T47D (cell line): ENCODE results near the gene POC1A.

ENCODE experiments used
- DNase-seq, 2 experiments: peaks; one replicate each; pipeline versions ENCODE4 v3.0.0 to v3.0.0-alpha.2; 2011 to 2012; ENCODE audit warnings: low read depth in 1 of 2, low spot score in 1 of 2
- JUND ChIP-seq: IDR thresholded peaks from 2 replicates; pipeline ENCODE4 v1.6.1; 2012; ENCODE audit warnings: low read depth
- in situ Hi-C: cut with HindIII; loops from 2 replicates; pipeline ENCODE4 v1.10.0; 2016; ENCODE audit warnings: low sequenced_read_pairs, low pct_unique_long_range_greater_than_20kb

The POC1A gene

DNA sequence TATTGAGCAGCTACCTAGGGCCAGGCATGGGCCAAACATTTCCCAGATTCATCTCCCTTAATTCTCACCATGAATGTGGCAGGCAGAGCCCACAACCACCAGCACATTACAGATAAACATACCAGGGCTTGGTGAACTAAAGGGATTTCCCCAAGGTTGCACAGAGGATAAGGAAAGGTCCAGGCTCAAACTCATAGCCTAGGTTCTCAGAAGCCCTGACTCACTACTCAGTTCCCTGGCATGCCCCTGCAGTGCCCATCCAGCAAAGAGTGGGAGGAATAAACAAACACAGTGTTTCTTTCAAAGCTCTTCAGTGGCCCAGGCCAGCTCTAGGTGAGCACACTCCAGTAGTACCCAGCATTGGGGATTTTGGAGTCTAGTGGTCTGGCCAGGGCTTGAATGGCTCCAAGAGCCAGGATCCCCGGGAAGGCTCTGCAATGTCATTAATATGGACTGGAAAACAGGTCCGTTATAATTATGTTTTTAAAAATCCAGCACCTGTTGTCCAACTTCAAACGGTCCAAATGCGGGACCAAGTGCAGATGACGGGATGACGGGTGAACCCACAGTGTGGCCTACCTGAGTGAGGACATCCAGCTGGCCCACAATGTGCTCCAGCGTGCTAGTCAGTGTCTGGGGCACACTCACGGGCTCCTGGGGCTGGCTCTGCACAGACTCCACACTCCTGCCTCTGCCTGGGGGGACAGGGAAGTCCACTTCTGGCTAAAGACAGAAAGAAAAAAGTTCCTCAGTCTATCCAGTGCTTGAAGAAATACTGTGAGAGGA lies 58.0 kb downstream of the POC1A start:
- no peak for DNase-seq
- in situ Hi-C loops, result no loop called here
- TF ChIP-seq JUND, result no peak

DNA sequence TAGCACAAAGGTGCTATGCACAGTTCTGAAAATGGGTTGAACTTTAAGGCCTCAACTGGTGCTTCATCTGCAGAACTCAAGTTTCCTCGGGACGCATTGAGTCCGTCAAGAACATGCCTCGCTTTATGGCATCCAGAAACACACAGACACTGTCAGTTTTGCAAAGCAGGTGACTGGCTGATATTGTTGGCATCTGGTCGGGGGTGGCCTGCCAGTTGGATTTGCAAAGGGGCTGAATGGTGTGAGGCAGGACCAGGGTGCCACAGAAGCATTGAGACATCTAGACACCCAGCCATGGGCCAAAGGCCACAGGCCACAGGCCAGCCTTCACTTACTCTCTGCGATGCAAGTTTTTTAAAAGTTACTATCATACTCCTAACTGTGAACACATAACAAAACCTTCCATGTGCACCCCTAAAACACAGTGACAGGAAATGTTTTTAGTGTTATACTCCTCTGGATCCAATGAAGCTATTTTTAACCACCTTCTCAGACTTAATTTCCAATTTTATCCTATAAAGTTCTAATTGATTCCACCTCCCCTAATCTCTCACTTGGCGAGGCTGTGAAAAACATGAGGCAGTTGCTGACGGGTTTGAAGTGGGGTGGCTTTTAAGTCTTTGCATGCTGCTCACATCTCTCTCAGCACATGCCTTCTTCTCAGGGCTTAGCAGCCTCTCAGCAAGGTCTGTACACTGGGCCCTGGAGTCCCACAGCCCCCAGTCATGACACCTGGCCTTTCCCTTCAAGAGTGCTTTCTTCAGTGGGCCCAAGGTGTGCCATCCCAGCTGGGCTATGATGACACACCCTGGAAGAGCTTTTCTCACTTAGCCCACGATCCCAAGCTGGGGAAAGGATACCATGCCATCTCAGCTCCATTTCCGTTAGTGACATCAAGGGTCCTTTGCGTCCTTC lies 59.4 kb downstream of the POC1A start:
- no peak for DNase-seq
- in situ Hi-C loops, result no loop called here
- TF ChIP-seq JUND, result no peak

DNA sequence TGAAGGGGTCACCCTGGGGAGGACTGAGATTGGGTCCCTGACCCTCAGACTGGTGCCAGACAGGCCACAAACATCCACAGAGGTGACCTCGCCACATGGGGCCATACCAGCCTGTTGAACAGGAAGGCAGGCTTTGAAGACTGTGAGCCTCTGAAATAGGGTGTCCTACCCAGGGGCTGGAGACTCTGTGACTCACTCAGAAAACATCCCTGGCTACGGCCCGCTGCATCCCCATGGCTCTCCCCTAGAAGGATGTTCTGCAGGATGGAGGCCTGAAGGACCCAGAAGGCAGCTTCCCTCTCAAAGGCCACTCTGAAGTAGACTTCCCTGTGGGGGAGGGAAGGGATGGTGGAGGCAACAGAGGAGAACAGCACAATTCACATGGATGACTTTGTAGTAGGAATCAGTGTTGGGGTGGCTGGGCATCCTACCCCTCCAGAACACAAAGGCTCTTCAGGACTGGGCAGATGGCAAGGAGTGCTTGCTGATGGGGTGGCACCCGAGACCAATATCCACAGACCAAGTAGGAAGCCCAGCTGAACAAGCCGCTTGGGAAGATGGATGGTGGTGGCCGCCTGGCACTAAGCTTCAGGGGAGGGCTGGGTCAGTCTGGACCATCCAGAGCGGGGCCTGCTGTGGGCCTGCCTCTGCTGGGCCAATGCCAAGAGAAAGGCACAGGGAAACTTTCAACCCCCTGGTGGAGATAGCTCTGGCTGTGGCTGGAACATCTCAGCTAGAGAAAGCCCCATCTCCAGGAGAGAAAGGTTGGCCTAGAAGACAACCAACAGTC lies 60.3 kb downstream of the POC1A start:
- in situ Hi-C loops, result no loop called here
- TF ChIP-seq JUND, result no peak
- no peak for DNase-seq

DNA sequence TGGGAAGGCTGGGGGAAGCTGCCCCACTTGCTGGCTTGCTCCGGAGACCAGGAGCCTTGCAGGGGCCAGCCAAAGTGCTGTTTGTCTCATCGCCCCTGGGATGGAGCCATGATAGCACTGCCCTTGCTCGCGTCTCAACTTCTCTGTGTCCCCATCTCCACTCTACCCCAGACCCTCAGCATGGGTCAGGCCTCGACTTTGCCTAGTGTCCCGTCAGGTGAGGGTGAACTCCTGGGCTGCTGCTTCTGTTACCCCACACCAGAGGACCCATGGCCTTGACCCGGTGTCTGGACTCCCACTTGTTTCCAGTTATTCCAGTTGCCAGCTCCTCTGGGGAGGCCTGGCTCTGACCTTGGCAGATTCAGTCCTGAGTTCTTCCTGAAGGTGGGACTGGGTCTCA lies 61.3 kb downstream of the POC1A start:
- in situ Hi-C loops, result no loop called here
- TF ChIP-seq JUND, result no peak
- DNase-seq, result no peak

DNA sequence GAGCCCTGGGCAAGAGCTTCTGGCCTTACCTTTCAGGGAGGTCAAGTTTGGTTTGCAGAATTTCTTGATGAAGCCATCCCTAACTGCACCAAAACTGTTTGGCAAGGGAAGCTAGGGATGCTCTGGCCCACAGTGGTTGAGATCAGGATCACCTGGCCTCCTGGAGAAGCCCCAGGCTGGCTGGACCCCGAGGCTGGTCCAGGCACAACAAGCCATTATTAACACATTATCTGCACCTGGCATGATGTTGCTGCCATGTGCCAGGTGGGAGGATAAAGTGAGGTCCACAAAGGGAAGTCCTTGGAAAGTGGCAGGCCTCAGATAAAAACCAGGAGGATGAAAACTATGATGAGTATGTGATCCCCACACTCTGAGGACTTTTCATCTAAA lies 62.0 kb downstream of the POC1A start:
- no peak for TF ChIP-seq JUND
- in situ Hi-C loops, result no loop called here
- no peak for DNase-seq

DNA sequence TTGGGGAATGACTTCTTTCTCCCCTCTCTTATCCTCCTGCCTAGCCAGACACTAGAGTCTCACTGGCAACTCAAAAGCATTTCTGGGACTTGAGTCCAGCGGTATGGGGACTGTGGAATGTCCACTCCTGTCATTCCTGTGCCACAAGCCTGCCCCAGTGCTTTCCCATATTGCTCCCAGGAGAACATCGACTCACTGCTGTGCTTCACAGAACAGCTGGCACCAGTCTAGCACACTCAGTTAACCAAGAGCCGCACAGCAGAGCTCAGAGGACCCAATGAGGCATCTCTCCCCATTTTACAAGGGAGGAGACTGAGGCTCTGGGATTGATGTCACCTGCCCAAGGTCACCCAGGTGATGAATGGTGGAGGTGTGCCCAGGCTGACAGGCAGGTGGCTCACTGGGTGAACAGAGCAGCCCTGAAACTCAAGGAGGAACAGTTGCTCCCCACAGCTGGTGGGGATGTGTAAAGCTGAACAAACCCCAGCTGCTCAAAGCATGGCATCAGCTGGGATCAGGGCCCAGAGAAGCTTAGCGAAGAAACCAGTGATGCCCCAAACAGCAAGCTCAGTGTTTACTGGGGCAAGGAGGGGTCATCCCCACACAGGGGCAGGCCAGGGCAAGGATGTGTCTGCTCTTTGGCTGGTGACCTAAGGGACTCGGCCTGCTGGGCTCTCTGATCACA lies 62.5 kb downstream of the POC1A start:
- in situ Hi-C loops, result no loop called here
- no peak for DNase-seq
- TF ChIP-seq JUND, result no peak

DNA sequence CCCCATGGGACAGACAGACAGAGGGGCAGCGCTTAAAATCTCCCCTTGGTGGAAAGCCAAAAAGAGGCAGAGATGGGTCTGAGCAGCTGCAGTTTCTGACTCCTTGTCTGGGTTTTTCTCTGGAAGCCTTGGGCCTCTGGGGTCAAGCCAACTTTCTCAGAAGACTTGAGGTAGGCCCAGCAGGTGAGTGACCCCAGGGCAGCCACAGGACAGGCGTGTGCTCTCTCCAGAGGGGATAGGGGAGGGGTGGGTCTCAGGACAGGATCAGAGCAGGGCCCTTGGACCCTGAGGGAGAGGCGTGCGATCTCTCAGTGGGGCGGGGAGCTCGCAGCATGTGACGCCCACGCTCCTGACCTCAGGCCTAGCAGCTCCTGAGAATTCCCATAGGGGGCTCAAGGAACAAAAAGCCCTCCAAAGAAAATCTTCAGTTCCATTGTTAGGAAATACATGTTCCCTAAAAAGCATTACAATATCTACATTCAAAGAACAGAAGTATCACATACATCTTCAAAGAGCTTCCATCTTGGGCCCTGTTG lies 63.2 kb downstream of the POC1A start:
- DNase-seq, result no peak
- TF ChIP-seq JUND, result no peak
- in situ Hi-C loops, result no loop called here

DNA sequence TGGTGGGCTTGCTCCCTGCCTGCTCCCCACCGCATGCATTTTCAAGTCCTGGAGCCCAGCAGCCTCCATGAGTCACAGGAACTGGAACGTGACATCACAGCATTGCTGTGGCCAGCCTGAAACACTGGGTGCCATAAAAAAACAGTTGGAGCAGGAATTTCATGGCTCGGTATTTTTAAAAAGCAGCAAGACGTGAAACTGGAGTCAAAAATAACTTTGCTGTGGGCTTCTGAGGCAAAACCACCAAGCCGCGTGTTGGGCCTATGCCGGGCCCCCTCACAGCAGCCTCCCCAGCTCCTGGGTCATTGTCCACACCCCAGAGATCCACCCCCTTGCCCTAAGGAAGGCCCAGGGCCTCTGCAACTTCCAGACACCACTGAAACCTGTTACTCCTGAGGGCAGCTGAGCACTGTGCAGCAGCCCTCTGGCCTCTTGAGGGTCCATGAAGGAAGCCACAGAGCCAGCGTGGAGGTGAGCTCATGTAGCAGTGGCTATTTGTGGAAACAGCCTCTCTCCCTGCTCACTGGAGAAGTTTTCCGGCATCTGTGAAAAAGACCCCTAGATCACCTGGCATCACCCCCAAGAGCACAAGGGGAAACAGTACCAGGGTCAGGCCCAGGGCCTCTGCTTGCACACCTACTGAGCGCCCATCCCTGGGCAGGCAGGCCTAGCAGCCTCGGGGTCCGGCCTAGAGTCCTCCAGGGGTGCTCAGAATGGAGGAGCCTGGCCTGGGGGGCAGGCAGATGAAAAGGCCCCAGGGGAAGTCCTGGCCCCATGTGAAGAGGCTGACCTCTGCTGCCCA lies 63.9 kb downstream of the POC1A start:
- no peak for TF ChIP-seq JUND
- in situ Hi-C loops, result no loop called here
- no peak for DNase-seq

DNA sequence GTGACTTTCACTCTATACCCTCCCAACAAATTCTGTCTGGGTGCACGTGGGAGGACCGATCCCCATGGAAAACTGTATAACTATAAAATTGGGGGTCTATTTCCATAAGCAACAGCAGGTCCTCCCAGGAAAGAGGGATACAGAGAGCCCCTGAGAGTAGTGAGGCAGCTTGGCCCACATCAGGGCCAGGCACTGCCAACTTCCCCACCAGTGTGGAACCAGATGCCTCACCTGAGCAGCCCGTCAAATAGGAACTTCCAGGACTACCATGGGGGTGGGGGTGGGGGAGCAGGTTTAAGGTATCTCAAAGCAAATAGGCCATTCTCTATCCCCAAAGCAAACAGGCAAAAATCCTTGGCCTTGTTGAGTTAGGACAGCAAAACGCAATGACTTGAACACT lies 64.5 kb downstream of the POC1A start:
- no peak for TF ChIP-seq JUND
- DNase-seq, result no peak
- in situ Hi-C loops, result no loop called here

DNA sequence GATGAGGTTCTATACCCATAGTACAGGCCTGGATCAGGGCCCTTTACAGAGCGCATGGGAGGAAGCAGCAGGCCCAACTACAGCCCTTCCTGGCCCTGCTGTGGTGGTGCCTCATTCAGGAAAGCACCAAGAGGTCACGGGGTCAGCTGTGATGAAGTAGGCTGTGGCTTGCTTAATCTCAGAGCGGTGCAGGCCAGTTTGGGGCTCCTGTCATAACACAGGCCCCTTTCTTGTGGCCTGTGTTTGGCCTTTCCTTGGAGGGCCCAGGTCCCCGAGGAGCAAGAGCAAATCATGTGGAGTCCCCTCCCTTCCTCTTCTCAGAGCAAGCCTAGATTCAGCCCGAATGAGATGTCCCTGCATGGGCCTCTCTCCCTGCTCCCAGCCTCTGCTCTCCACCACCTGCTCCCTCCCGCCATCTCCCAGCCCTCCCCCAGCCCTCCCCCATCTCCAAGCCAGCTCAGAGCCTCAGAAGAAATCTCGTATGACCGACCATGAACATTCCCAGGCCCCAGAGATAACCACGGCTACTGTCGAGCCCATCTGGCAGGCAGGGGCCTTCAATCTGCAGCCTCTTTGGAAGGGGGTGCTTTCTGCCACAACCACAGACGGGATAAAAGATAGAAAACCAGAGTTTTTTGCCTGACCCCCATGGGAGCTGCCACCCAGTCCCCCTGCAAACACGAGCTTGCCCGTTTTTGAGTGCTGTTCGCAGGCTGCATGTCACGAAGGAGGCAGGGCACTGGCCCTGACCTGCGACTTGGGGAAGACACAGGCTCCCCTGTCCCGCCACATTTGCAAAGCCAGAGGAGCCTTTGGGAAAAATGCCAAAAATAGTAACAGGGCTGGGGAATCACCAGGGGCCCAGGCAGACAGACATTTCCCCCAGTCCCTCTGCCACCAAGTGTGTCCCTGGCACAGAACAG lies 65.5 kb downstream of the POC1A start:
- in situ Hi-C loops, result no loop called here
- TF ChIP-seq JUND, result no peak
- no peak for DNase-seq
